B cell (primary cell): ENCODE results near the gene ADARB2.

Source experiments
- CTCF ChIP-seq: fragments of 200-600 bp; IDR thresholded peaks from one replicate; pipeline ENCODE4 v1.8.0; 2022; ENCODE audit warnings: antibody characterized with exemption, mild to moderate bottlenecking
- EZH2 ChIP-seq: IDR thresholded peaks from 2 replicates; pipeline ENCODE4 v1.6.1; 2012; ENCODE audit warnings: borderline replicate concordance, low read depth, mild to moderate bottlenecking, moderate library complexity, low read length; ENCODE audit not compliant: insufficient read depth, poor library complexity, severe bottlenecking

- TF ChIP-seq CTCF = no peak
- no peak for TF ChIP-seq EZH2
Measured at GRCh38 chr10:1203216-1203615, 534.1 kb downstream of the ADARB2 start.
